Neuronal stem cell (in vitro differentiated cells): ENCODE results near the gene CLTCL1. TPM values are rescaled to one million over a fixed set of nuclear protein-coding genes. Genes with fewer than 3 reads are reported as not detected.

Experiments used
- DNase-seq: peaks from one replicate; pipeline ENCODE4 v3.0.0-alpha.2; 2013; ENCODE audit warnings: low spot score
- H2AFZ ChIP-seq: one replicate; pipeline ENCODE4 v1.6.1; 2013; ENCODE audit warnings: mild to moderate bottlenecking, low read length, inconsistent platforms
- H2AK5ac ChIP-seq: 2 replicates; pipeline ENCODE4 v1.6.1; 2013; ENCODE audit warnings: low read depth, mild to moderate bottlenecking, inconsistent platforms, low read length, moderate library complexity, mixed read lengths
- H2BK120ac ChIP-seq: 2 replicates; pipeline ENCODE4 v1.6.1; 2013; ENCODE audit warnings: low read depth, mild to moderate bottlenecking, inconsistent platforms, low read length, moderate library complexity, mixed read lengths
- H2BK12ac ChIP-seq: one replicate; pipeline ENCODE4 v1.6.1; 2013; ENCODE audit warnings: low read length, inconsistent platforms
- H2BK15ac ChIP-seq: 2 replicates; pipeline ENCODE4 v1.6.1; 2013; ENCODE audit warnings: mild to moderate bottlenecking, low read length, inconsistent platforms, mixed read lengths
- H2BK5ac ChIP-seq: one replicate; pipeline ENCODE4 v1.6.1; 2013; ENCODE audit warnings: inconsistent platforms, mild to moderate bottlenecking, low read length, moderate library complexity
- H3K14ac ChIP-seq: one replicate; pipeline ENCODE4 v1.6.1; 2013; ENCODE audit warnings: low read length, inconsistent platforms
- H3K18ac ChIP-seq: 2 replicates; pipeline ENCODE4 v1.6.1; 2013; ENCODE audit warnings: low read length, inconsistent platforms
- H3K23ac ChIP-seq: 2 replicates; pipeline ENCODE4 v1.6.1; 2013; ENCODE audit warnings: low read depth, mild to moderate bottlenecking, mixed read lengths, low read length, inconsistent platforms; ENCODE audit not compliant: poor library complexity
- H3K27ac ChIP-seq: replicated peaks from 3 replicates; pipeline ENCODE4 v1.5.1; 2013; ENCODE audit warnings: low read length, inconsistent platforms
- H3K27me3 ChIP-seq, 3 experiments: 2 replicates each; pipeline ENCODE4 v1.6.1; 2013; ENCODE audit warnings: low read length in 3 of 3, mild to moderate bottlenecking in 2 of 3, inconsistent platforms in 1 of 3, low read depth in 1 of 3, mixed read lengths in 1 of 3, moderate library complexity in 1 of 3; ENCODE audit not compliant: control insufficient read depth in 3 of 3, insufficient read depth in 3 of 3
- H3K36me3 ChIP-seq, 2 donors: replicated peaks in 1 of 2; 2 replicates each; pipeline ENCODE4 v1.6.1; 2013; ENCODE audit warnings: low read length in 2 of 2; ENCODE audit not compliant: control insufficient read depth in 2 of 2, insufficient read depth in 2 of 2
- H3K4ac ChIP-seq: 2 replicates; pipeline ENCODE4 v1.6.1; 2013; ENCODE audit warnings: inconsistent platforms, mild to moderate bottlenecking, low read length, moderate library complexity
- H3K4me1 ChIP-seq, 2 donors: 1 replicate in 1 of 2; 2 replicates in 1 of 2; pipeline ENCODE4 v1.6.1; 2013; ENCODE audit warnings: low read length in 2 of 2, low read depth in 1 of 2; ENCODE audit not compliant: control insufficient read depth in 2 of 2, insufficient read depth in 1 of 2
- H3K4me2 ChIP-seq: one replicate; pipeline ENCODE4 v1.6.1; 2013; ENCODE audit warnings: mild to moderate bottlenecking, low read length, inconsistent platforms; ENCODE audit not compliant: insufficient read depth, poor library complexity, severe bottlenecking
- H3K4me3 ChIP-seq, 2 donors: 2 replicates each; pipeline ENCODE4 v1.5.1; 2013; ENCODE audit warnings: low read length in 2 of 2, mild to moderate bottlenecking in 2 of 2, inconsistent platforms in 1 of 2, moderate library complexity in 1 of 2
- H3K79me1 ChIP-seq: one replicate; pipeline ENCODE4 v1.6.1; 2013; ENCODE audit warnings: low read depth, mild to moderate bottlenecking, inconsistent platforms, low read length, moderate library complexity
- H3K9ac ChIP-seq: one replicate; pipeline ENCODE4 v1.6.1; 2013; ENCODE audit warnings: mild to moderate bottlenecking, low read depth, low read length, inconsistent platforms; ENCODE audit not compliant: poor library complexity
- H3K9me3 ChIP-seq, 2 donors: replicated peaks in 1 of 2; 2 replicates each; pipeline versions ENCODE3 to v1.6.1; 2013; ENCODE audit warnings: low read length in 2 of 2, mild to moderate bottlenecking in 2 of 2, inconsistent platforms in 1 of 2, low read depth in 1 of 2, mixed read lengths in 1 of 2, moderate library complexity in 1 of 2; ENCODE audit not compliant: control insufficient read depth in 2 of 2, insufficient read depth in 1 of 2
- H4K8ac ChIP-seq: one replicate; pipeline ENCODE4 v1.6.1; 2013; ENCODE audit warnings: low read depth, mild to moderate bottlenecking, inconsistent platforms, low read length, moderate library complexity
- H4K91ac ChIP-seq: one replicate; pipeline ENCODE4 v1.6.1; 2013; ENCODE audit warnings: low read length, low read depth, mild to moderate bottlenecking, inconsistent platforms; ENCODE audit not compliant: poor library complexity
- WGBS, 2 donors: extraction: QIAGEN DNeasy Blood & Tissue Kit; methylation state at CpG; one replicate each; pipeline ENCODE4 v1.1.7; 2013; ENCODE audit warnings: missing lambda C conversion rate in 2 of 2, mixed read lengths in 1 of 2; ENCODE audit not compliant: insufficient read length in 2 of 2, insufficient replicate concordance in 1 of 2; ENCODE audit errors: extremely low coverage in 2 of 2; 5-methylcytosine and 5-hydroxymethylcytosine counted together
- small RNA-seq: library from polyadenylated mRNA; stranded (forward); fragments of <200 nt; extraction: miRNeasy Mini kit (QIAGEN cat#:217004); gene quantifications from one replicate; pipeline ENCODE3, GENCODE V24; 2013; ENCODE audit not compliant: insufficient read depth

The CLTCL1 gene

GRCh38 chr22:19131685-19132015 lies 159.9 kb downstream of the CLTCL1 start:
- no peak overlapping the region for H3K9ac ChIP-seq
- no peak overlapping the region for H3K4ac ChIP-seq
- H3K4me2 ChIP-seq: no peak overlapping the region
- H2BK5ac ChIP-seq: no peak overlapping the region
- H3K4me3 ChIP-seq: no peak overlapping the region
- DNase-seq: no peak
- no peak overlapping the region for H2BK12ac ChIP-seq
- H2BK15ac ChIP-seq: no peak overlapping the region
- H4K91ac ChIP-seq: no peak overlapping the region
- H3K9me3 ChIP-seq: no peaks in the 10 kb centered on the region
- H3K27me3 ChIP-seq: no peaks in the 10 kb centered on the region
- no CpG with 5 or more reads among the region's 19 CpGs for WGBS, 2 donors
- no peak overlapping the region for H3K14ac ChIP-seq
- H2AK5ac ChIP-seq: no peak overlapping the region
- no peak overlapping the region for H3K27ac ChIP-seq
- H3K18ac ChIP-seq: no peak overlapping the region
- no peak overlapping the region for H2BK120ac ChIP-seq
- H3K36me3 ChIP-seq: peaks cover 37 to 52% of the 10 kb centered on the region in 2 donors
- peak overlapping the region; percentile 59 for H3K23ac ChIP-seq
- H3K79me1 ChIP-seq: peaks cover 10% of the 10 kb centered on the region
- H3K4me1 ChIP-seq: no peaks in the 10 kb centered on the region
- H4K8ac ChIP-seq: no peak overlapping the region
- no peak overlapping the region for H2AFZ ChIP-seq

- Histone ChIP-seq H4K91ac (no peak within 1 kb of the TSS), H2BK12ac (no peak within 1 kb of the TSS), H3K9me3 (no peaks in the 10 kb centered on the region), H3K4me2 (no peak within 1 kb of the TSS), H3K18ac (no peak within 1 kb of the TSS), H3K4ac (no peak within 1 kb of the TSS), H2BK15ac (no peak within 1 kb of the TSS), H2BK120ac (no peak within 1 kb of the TSS), H2AK5ac (no peak within 1 kb of the TSS), H2BK5ac (no peak within 1 kb of the TSS), H3K14ac (peak within 1 kb of the TSS; percentile 38), H2AFZ (no peak within 1 kb of the TSS), H4K8ac (no peak within 1 kb of the TSS), H3K4me1 (no peaks in the 10 kb centered on the region), H3K4me3 (peak within 1 kb of the TSS in 1 of 2 donors; percentile 29), H3K36me3 (peaks cover 33 to 47% of the 10 kb centered on the region in 2 donors), H3K27me3 (peaks cover 0 to 3% (median 0%) of the 10 kb centered on the region in 3 experiments), H3K23ac (peak within 1 kb of the TSS; percentile 65), H3K9ac (peak within 1 kb of the TSS; percentile 12), H3K79me1 (peaks cover 10% of the 10 kb centered on the region), H3K27ac (no peak within 1 kb of the TSS)
- no peak for DNase-seq
- no CpG with 5 or more reads among the region's 27 CpGs for WGBS, 2 donors
Measured at GRCh38 chr22:19130959-19131684, 160.4 kb downstream of the CLTCL1 start, which contains the start of gene TSSK2. Gene TSSK2 (plus strand): TSS chr22:19131308. CDS start chr22:19131400, 92 bp downstream.

DNA sequence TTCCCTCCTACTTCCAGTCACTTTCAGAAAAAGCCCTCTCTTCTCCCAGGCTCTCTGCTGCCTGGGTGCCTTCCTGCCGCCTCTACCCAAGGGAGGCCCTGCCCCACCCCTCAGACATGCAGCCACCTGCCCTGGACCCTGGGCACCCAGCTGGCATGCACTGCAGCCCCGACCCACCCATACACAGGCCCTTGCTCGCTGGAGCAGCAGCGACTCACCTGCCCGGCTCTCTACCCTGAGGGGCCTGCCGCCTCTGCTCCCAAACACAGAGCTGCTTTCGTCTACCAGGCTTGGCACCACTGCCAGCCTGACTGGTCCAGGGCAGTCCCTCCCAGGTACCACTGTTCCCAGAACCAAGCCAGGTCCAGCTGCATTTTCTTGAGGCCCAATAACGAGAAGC lies 161.6 kb downstream of the CLTCL1 start:
- H3K4me3 ChIP-seq: no peak overlapping the region
- no peak overlapping the region for H4K8ac ChIP-seq
- H3K23ac ChIP-seq: peak overlapping the region; percentile 60
- no peak overlapping the region for H2AK5ac ChIP-seq
- H2BK12ac ChIP-seq: no peak overlapping the region
- no peak overlapping the region for H2BK120ac ChIP-seq
- peaks cover 26 to 37% of the 10 kb centered on the region in 2 donors for H3K36me3 ChIP-seq
- DNase-seq: no peak
- no CpG with 5 or more reads among the region's 8 CpGs for WGBS, 2 donors
- H3K27ac ChIP-seq: no peak overlapping the region
- no peak overlapping the region for H3K18ac ChIP-seq
- H3K79me1 ChIP-seq: peaks cover 10% of the 10 kb centered on the region
- H3K9ac ChIP-seq: peak overlapping the region; percentile 12
- H3K4ac ChIP-seq: no peak overlapping the region
- H4K91ac ChIP-seq: no peak overlapping the region
- peaks cover 0 to 3% (median 0%) of the 10 kb centered on the region in 3 experiments for H3K27me3 ChIP-seq
- H3K4me1 ChIP-seq: no peaks in the 10 kb centered on the region
- no peak overlapping the region for H2BK15ac ChIP-seq
- H3K4me2 ChIP-seq: no peak overlapping the region
- no peak overlapping the region for H2BK5ac ChIP-seq
- H3K9me3 ChIP-seq: no peaks in the 10 kb centered on the region
- H2AFZ ChIP-seq: no peak overlapping the region
- H3K14ac ChIP-seq: no peak overlapping the region

Small RNA genes within 50 kb of the gene (small RNA-seq; reads per million reads assigned to genes)
- not detected for gene AC000081.1
- not detected for gene RF00398
